HepG2 (cell line): ENCODE measurements around the gene CD248. TPM values are rescaled to one million over a fixed set of nuclear protein-coding genes. Genes with fewer than 3 reads are reported as not detected.

ENCODE experiments used
- ATAC-seq: fragments of 200-7000 bp; cut with Tn5 transposase; 3 replicates; pipeline ENCODE4 v1.9.1; 2020; ENCODE audit warnings: mild to moderate bottlenecking, moderate library complexity
- BruUV-seq: library from RNA; stranded (reverse); fragments of 400-500 nt; replicated peaks from 2 replicates; lab custom pipeline; 2021; lab: Mats Ljungman, UMichigan
- CTCF ChIA-PET: fragments of 300-600 bp; formaldehyde crosslinking; extraction: SDS; loops from one replicate; lab custom pipeline; 2021; ENCODE audit warnings: low total read pairs, inconsistent platforms, low intra/inter-chr PET ratio; lab: Yijun Ruan, JAX
- POLR2A ChIA-PET: fragments of 350-600 bp; sonication (Branson Sonifier 250); formaldehyde crosslinking; loops from one replicate; lab custom pipeline; 2020; ENCODE audit warnings: antibody characterized with exemption, inconsistent platforms; lab: Yijun Ruan, JAX
- DNase-seq: peaks from one replicate; pipeline ENCODE4 v3.0.0-alpha.2; 2015; ENCODE audit warnings: low spot score
- FAIRE-seq: peaks from 3 replicates; lab custom pipeline; 2011; peaks lifted over from hg19 to GRCh38; lab: Jason Lieb, UNC
- H2AFZ ChIP-seq: one replicate; pipeline ENCODE4 v1.6.1; 2011; ENCODE audit warnings: low read length, inconsistent platforms
- H3K27ac ChIP-seq: fragments of 300-600 bp; 3 replicates; pipeline ENCODE4 v1.8.0; 2011; ENCODE audit warnings: mixed run types, mild to moderate bottlenecking, mixed read lengths, low read length, inconsistent platforms; ENCODE audit not compliant: insufficient read depth; ENCODE audit errors: extremely low read length
- H3K27me3 ChIP-seq, 2 experiments: fragments of 200-600 bp in 1 of 2; 2 replicates in 1 of 2; 3 replicates in 1 of 2; pipeline versions ENCODE4 v1.6.0 to v1.8.0; 2011; ENCODE audit warnings: low read length in 2 of 2, mild to moderate bottlenecking in 2 of 2, moderate library complexity in 2 of 2, inconsistent platforms in 1 of 2; ENCODE audit not compliant: insufficient read depth in 2 of 2, control insufficient read depth in 1 of 2
- H3K36me3 ChIP-seq, 2 experiments: fragments of 200-600 bp in 1 of 2; replicated peaks in 1 of 2; 2 replicates in 1 of 2; 3 replicates in 1 of 2; pipeline versions ENCODE4 v1.5.1 to v1.8.0; 2011; ENCODE audit warnings: low read length in 2 of 2, inconsistent platforms in 1 of 2; ENCODE audit not compliant: insufficient read depth in 2 of 2, control insufficient read depth in 1 of 2
- H3K4me1 ChIP-seq: 2 replicates; pipeline ENCODE4 v1.5.1; 2012; ENCODE audit warnings: low read length, inconsistent platforms; ENCODE audit not compliant: insufficient read depth
- H3K4me2 ChIP-seq: 2 replicates; pipeline ENCODE4 v1.6.0; 2011; ENCODE audit warnings: low read depth, low read length, inconsistent platforms
- H3K4me3 ChIP-seq, 3 experiments: fragments of 200-600 bp in 1 of 3; sonication (generic), shearing (Covaris generic) in 1 of 3; replicated peaks in 1 of 3; 2 replicates each; pipeline ENCODE4 v1.5.1; 2011 to 2016; ENCODE audit warnings: low read length in 3 of 3, inconsistent platforms in 2 of 3, low read depth in 2 of 3, mild to moderate bottlenecking in 2 of 3, control low read depth in 1 of 3, mixed read lengths in 1 of 3; ENCODE audit not compliant: insufficient read depth in 1 of 3
- H3K79me2 ChIP-seq: one replicate; pipeline ENCODE4 v1.6.1; 2011; ENCODE audit warnings: low read length, inconsistent platforms; ENCODE audit not compliant: insufficient read depth
- H3K9ac ChIP-seq: 2 replicates; pipeline ENCODE4 v1.6.0; 2011; ENCODE audit warnings: mild to moderate bottlenecking, low read depth, low read length, inconsistent platforms; ENCODE audit not compliant: insufficient read depth
- H3K9me3 ChIP-seq: 2 replicates; pipeline ENCODE4 v1.5.1; 2012; ENCODE audit warnings: mild to moderate bottlenecking, low read length
- H4K20me1 ChIP-seq: 2 replicates; pipeline ENCODE4 v1.6.0; 2011; ENCODE audit warnings: inconsistent platforms, mild to moderate bottlenecking, low read length, moderate library complexity; ENCODE audit not compliant: insufficient read depth
- CHCHD3 ChIP-seq: sonication (generic); formaldehyde crosslinking; IDR thresholded peaks from 2 replicates; pipeline ENCODE4 v1.8.0; 2022; ENCODE audit warnings: mild to moderate bottlenecking, missing genetic modification reagents, moderate library complexity
- DMAP1 ChIP-seq: IDR thresholded peaks from 2 replicates; pipeline ENCODE4 v1.6.1; 2016
- ETV6 ChIP-seq: sonication (generic); formaldehyde crosslinking; conservative IDR thresholded peaks from 2 replicates; pipeline ENCODE4 v1.4.0; 2020; ENCODE audit warnings: missing genetic modification reagents
- FOSL1 ChIP-seq: sonication (generic); formaldehyde crosslinking; IDR thresholded peaks from 2 replicates; pipeline ENCODE4 v1.9.0; 2021; ENCODE audit warnings: missing genetic modification reagents, borderline replicate concordance
- HMG20B ChIP-seq: conservative IDR thresholded peaks from 2 replicates; pipeline ENCODE4 v1.6.1; 2016; ENCODE audit warnings: missing genetic modification reagents, missing compliant biosample characterization
- NFIC ChIP-seq: IDR thresholded peaks from 2 replicates; pipeline ENCODE4 v1.6.1; 2012; ENCODE audit warnings: mild to moderate bottlenecking, low read length, inconsistent platforms
- PRPF4 ChIP-seq: fragments of 200-400 bp; formaldehyde crosslinking; IDR thresholded peaks from 2 replicates; pipeline ENCODE4 v1.6.1; 2016; ENCODE audit warnings: low read length, low read depth; ENCODE audit not compliant: poor library complexity, severe bottlenecking
- SAP130 ChIP-seq: IDR thresholded peaks from 2 replicates; pipeline ENCODE4 v1.6.1; 2016; ENCODE audit warnings: low read depth
- SMYD3 ChIP-seq: sonication (generic); formaldehyde crosslinking; IDR thresholded peaks from 2 replicates; pipeline ENCODE4 v1.8.1; 2023; ENCODE audit warnings: mild to moderate bottlenecking, missing genetic modification reagents
- TCF7L2 ChIP-seq: IDR thresholded peaks from 2 replicates; pipeline ENCODE4 v1.6.1; 2011; ENCODE audit warnings: mild to moderate bottlenecking, low read depth, low read length, moderate library complexity
- WIZ ChIP-seq: sonication (generic); formaldehyde crosslinking; IDR thresholded peaks from 2 replicates; pipeline ENCODE4 v1.5.1; 2020; ENCODE audit warnings: mild to moderate bottlenecking, missing genetic modification reagents
- ZNF816 ChIP-seq: sonication (generic); formaldehyde crosslinking; IDR thresholded peaks from 2 replicates; pipeline ENCODE4 v1.8.0; 2022; ENCODE audit warnings: missing genetic modification reagents, mild to moderate bottlenecking, borderline replicate concordance
- WGBS: methylation state at CpG from one replicate; pipeline ENCODE4 v1.1.6; 2017; ENCODE audit warnings: low lambda C conversion rate; 5-methylcytosine and 5-hydroxymethylcytosine counted together
- in situ Hi-C: cut with HindIII; loops from 2 replicates; pipeline ENCODE4 v1.10.0; 2017; ENCODE audit warnings: low pct_unique_long_range_greater_than_20kb; ENCODE audit not compliant: extremely low pct_ligation_motif_present
- intact Hi-C: fragments of 100-400 bp; cut with micrococcal nuclease; formaldehyde crosslinking; loops from one replicate; pipeline ENCODE4 v1.10.0; 2022; ENCODE audit not compliant: unreplicated experiment
- polyA plus RNA-seq, 8 experiments: library from polyadenylated mRNA; depleted of rRNA in 3 of 8; stranded (reverse) in 7 of 8; unstranded in 1 of 8; fragments of >200 nt; fragmentation: Illumina TruSeq in 4 of 8; extraction: Trizol in 4 of 8; gene quantifications; 2 replicates each; pipeline versions ENCODE4 v1.2.1 to v1.2.3, GENCODE V29; 2011 to 2016; ENCODE audit warnings: low read depth in 4 of 8, missing spikeins in 1 of 8, mixed read lengths in 1 of 8; ENCODE audit not compliant: insufficient read depth in 1 of 8
- total RNA-seq, 5 experiments: library from RNA; depleted of rRNA; stranded (reverse); fragments of >200 nt; fragmentation: Illumina TruSeq; extraction: Trizol; gene quantifications; 2 replicates each; pipeline ENCODE4 v1.2.3, GENCODE V29; 2016; ENCODE audit warnings: low read depth in 1 of 5

Gene CD248
- total and polyA plus RNA-seq, 2 of the 13 experiments (the other 11 are each of a cell fraction or from before 2014, with no cell fraction given) = 0.25 to 0.35 TPM

DNA sequence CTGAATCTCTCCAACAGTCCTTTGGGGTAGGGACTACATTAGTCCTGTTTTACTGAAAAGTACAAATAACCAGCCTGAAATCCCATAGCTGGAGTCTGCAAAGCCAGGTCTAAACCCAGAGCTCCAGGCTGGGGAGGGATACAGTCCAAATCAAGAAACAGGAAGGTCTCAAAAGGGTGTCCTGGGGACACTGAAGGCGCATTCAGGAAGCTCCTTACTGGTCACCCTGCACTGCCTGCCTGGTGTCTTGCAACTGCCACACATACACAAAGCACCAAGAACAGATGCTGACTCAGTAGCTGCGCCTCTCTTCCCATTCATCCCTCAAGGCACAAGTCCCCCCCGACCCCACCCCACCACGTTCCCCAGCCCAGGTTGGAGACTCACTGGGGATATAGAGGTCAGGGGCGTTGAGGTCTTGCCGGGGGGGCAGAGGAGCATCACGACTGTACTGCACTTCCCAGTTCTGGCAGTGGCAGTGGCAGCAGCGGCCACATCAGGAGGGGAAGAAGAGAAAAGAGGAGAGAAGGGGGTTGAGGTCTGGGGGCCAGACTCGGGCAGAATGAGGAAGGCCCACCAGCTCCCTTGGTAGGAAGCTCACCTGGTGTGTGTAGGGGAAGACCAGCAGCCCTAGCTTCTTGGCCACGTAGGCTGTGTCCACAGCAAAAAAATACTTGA lies 29.5 kb downstream of the CD248 start:
- H3K4me2 ChIP-seq = peak overlapping the region; percentile 94
- H3K27me3 ChIP-seq = peaks cover 0 to 10% of the 10 kb centered on the region in 2 experiments; a peak in 4 of 5 replicates
- in situ Hi-C loops (no loop called here), intact Hi-C loops (no loop called here)
- H3K4me3 ChIP-seq = peak overlapping the region; percentile 79 to 95 (median 88)
- no peaks in the 10 kb centered on the region for H3K9me3 ChIP-seq
- peak overlapping the region; percentile 96; the same call in 1 of the 2 replicates for H3K9ac ChIP-seq
- CTCF ChIA-PET = no interaction called here
- H4K20me1 ChIP-seq = no peaks in the 10 kb centered on the region
- no TSS peak for BruUV-seq
- peak overlapping the region; percentile 97 for H3K27ac ChIP-seq
- peaks cover 5 to 23% of the 10 kb centered on the region in 2 experiments; a peak in 4 of 5 replicates for H3K36me3 ChIP-seq
- WGBS = 83% methylated on average over 10 of the region's 10 CpGs
- peaks cover 61% of the 10 kb centered on the region for H3K4me1 ChIP-seq
- FAIRE-seq = no peak
- no peak overlapping the region for H2AFZ ChIP-seq
- TF ChIP-seq WIZ (CRISPR knock-in tag) = no peak
- no peak for TF ChIP-seq PRPF4
- no peak for TF ChIP-seq SAP130 (CRISPR knock-in tag)
- TF ChIP-seq FOSL1 = no peak
- no peak for TF ChIP-seq TCF7L2
- no peak for TF ChIP-seq ETV6
- no peak for TF ChIP-seq NFIC
- no peak for TF ChIP-seq ZNF816 (CRISPR knock-in tag)
- TF ChIP-seq SMYD3 (CRISPR knock-in tag) = no peak
- no peak for TF ChIP-seq HMG20B (CRISPR knock-in tag)
- TF ChIP-seq DMAP1 (CRISPR knock-in tag) = no peak
- no peak for TF ChIP-seq CHCHD3 (CRISPR knock-in tag)
- no peak for ATAC-seq
- no peak for DNase-seq
- POLR2A ChIA-PET = interaction anchor here (2.1 to 5.7 kb wide), 5 partner anchors 7 to 193 kb away, joined by 9 to 121 read pairs (median 28); partner anchors contain the start of genes CD248, DPP3 and RAB1B
- H3K79me2 ChIP-seq = peaks cover 29% of the 10 kb centered on the region
